Renal cortex interstitium (tissue), 11 donors: ENCODE results near the gene TCOF1. TPM values are rescaled to one million over a fixed set of nuclear protein-coding genes. Genes with fewer than 3 reads are reported as not detected.

ENCODE experiments used
- DNase-seq, 11 donors: peaks; one replicate each; pipeline ENCODE4 v3.0.0-alpha.2; 2013; ENCODE audit warnings: low read depth in 9 of 11, low spot score in 4 of 11; ENCODE audit errors: extremely low read depth in 1 of 11
- polyA plus RNA-seq, 3 donors: library from polyadenylated mRNA; unstranded; fragments of 120-200 nt; gene quantifications; one replicate each; pipeline ENCODE4 v1.2.1, GENCODE V29; 2013; ENCODE audit not compliant: insufficient read length in 3 of 3

TCOF1 gene
- polyA plus RNA-seq, 3 donors, result 36.9 to 39.5 (median 39.3) TPM

- no peak for DNase-seq
These were observed 36.3 kb upstream of the TCOF1 start for GRCh38 chr5:150321211-150321610.

DNA sequence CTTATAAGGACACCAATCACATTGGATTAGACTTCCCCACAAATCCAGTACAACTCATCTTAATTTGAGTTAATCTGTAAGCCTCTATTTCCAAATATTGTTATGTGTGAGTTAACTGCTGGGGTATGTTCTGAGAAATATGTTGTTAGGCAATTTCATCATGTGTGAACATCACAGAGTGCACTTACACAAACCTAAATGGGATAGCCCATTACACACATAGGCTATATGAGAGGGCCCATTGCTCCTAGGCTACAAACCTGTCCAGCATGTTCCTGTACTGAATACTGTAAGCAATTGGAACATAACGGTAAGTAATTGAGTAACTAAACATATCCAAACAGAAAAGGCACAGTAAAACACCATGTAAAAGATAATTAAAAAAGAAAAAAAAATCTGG, 35.7 kb upstream of the TCOF1 start:
- no peak for DNase-seq

- no peak for DNase-seq
These were observed 35.3 kb upstream of the TCOF1 start for GRCh38 chr5:150322202-150322601.

DNA sequence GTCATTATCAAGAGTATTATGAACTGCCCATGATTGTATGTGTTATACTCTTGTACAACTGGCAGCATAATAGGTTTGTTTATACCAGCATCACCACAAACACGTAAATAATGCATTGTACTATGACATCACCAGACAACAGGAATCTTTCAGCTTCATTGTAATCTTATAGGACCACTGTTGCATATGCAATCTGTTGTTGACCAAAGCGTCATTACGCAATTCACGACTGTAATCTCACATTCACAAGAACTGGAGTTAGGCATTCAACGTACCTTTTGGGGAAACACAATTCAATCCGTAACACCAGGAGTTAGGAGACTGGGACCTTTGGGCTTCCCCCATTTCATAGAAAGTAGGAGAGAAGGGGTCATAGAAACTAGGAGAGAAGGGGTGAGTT, 34.4 kb upstream of the TCOF1 start:
- DNase-seq, result no peak

- no peak for DNase-seq
These were observed 33.7 kb upstream of the TCOF1 start for GRCh38 chr5:150323819-150324218.

GRCh38 chr5:150325426-150325825, 32.1 kb upstream of the TCOF1 start:
- no peak for DNase-seq

DNA sequence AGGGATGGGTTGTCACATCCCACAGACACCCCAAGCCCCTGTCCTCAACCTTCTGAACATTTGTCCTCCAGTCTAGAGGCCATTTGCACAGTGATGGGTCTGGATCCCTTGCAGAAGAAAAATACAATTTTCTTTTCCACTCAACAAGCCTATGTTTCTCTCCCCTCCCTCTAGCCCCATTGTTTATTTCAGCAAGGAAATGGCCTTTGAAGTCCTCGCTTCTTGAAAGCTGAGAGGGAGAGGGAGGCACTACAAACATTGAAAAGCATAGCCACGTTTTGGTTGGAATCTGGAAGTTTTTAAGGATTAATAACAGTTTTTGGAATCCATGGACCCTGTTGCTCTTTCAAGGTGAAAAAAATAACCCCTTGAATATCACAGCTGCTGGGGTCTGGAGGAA, 30.8 kb upstream of the TCOF1 start:
- no peak for DNase-seq

- no peak for DNase-seq
These were observed 30.4 kb upstream of the TCOF1 start for GRCh38 chr5:150327139-150327538.

DNA sequence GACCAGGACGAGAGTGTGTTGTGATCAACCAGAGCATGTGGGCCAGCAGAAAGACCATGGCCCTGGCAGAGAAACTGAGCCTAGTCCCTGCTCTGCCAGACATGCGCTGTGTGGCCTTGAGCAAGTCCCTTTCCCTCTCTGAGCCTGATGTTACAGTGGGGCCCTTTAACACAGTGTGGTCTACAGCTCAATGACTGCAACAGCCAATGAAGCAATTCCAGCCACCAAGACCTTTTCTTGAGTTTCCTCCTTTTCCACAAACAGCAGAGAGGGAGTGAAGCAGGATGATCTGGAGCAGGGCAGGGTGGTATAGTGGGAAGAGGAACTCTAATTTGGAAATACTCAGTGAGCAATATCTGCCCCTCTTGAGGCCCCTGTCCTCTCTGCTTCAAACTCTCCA, 29.0 kb upstream of the TCOF1 start:
- DNase-seq, result no peak

- no peak for DNase-seq
These were observed 28.5 kb upstream of the TCOF1 start for GRCh38 chr5:150329038-150329437.

DNA sequence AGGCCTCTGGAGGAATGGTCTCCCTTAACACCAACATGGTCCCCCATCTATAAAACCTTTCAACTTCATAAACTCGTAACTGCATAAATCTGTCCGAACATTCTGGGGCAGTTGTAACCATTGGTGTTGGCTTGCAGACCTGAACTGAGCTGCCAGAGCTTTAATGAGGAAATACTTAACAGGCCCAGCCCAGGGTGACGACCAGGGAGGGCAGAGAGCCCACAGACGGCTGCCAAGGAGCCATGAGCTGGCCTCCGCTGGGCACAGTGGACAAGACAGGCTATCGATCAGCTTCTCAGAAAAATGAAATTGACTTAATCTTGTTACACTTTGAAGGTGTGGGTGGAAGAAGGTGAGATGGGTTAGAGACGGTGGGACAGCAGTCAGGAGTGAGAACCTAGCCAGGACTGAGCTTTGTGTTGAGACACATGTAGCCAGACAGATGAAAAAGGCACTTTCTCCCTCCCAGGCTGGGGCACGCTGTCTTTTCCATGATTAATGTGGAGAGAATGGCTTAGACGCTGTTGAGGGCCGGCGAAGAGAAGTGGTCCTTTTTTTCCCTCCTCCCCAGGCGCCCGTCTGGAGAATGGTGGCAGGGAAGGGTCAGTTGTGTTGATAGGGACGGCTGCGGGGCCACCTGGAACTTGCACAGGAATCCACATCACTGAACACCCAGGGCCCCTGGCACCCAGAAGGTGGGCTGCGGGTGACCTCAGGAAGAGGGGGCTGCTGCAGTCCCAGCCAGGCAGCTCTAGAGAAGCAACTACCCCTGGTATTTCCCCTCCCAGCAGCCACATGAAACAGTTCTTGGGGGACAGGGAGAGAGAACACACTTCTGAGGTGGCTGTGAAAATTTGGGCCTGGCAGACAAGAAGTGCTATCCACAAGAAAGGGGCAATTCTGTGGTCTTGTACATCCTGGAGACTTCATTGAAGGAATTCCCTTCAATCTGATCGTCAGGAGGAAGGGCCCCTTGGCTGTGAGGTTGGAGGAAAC, 27.3 kb upstream of the TCOF1 start:
- no peak for DNase-seq

- DNase-seq, result no peak
These were observed 24.1 kb upstream of the TCOF1 start for GRCh38 chr5:150333400-150333799.

- DNase-seq, result no peak
These were observed 21.7 kb upstream of the TCOF1 start for GRCh38 chr5:150335778-150336177.

DNA sequence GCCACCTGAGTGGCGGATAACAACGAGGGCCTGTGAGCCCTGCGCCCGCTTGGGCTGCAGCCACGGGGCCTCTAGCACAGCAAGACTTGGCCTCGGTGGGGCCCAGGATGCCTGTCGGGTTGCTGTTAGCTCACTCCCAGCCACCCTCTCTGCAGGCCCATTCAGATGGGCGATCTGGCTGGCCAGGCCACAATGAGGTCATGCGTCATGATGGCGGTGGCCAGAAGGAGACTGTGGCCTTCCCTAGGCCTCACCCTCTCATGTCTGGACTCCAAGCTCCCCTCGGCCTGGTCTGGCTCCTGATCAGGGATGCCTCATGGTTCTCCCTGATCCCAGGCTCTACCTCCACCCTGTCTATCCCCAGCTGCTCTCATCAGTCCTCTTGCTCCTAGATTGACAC, 19.0 kb upstream of the TCOF1 start:
- no peak for DNase-seq

- no peak for DNase-seq
These were observed 18.3 kb upstream of the TCOF1 start for GRCh38 chr5:150339165-150339564.

GRCh38 chr5:150339841-150340240, 17.7 kb upstream of the TCOF1 start:
- DNase-seq, result no peak

DNA sequence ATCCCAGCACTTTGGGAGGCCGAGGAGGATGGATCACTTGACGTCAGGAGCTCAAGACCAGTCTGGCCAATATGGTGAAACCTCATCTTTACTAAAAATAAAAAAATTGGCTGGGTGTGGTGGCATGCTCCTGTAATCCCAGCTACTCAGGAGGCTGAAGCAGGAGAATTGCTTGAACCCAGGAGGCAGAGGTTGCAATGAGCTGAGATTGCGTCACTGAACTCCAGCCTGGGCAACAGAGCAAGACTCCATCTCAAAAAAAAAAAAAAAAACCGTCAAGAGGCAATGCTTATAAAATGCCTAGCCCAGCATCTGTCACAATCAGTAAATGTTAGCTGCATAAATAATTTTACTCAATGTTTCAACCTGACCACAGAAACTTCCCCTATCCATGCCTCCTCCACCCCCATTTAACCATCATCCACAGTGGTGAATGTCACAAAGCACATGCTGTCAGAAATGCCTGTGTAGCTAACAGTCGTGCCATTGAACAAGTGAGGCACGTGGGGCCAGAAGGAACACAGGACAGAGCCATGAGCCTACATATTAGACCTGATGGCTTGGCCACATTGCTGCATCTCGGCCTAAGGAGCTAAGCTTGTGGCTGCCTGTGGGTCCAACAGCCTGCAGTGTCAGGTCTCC, 16.8 kb upstream of the TCOF1 start:
- no peak for DNase-seq

DNA sequence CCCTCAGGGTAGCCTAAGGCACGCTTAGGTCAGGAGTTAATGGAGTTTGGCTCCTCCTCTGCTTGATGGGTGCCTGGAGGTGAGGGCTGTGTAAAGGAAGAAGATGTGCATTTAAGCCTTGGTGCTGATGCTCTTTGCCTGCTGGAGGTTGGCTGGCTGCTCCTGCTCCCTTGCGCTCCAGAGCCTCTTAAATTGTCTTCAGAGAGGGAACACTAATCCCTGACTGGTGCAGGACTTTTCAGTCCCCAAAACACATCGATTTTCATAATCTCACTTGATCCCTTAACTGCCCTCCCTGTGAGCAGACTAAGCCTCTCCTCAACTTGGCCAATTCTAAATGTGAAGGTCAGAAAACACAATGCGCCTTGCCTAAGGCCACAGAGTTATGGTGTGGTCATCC, 16.2 kb upstream of the TCOF1 start:
- no peak for DNase-seq

- no peak for DNase-seq
These were observed 15.5 kb upstream of the TCOF1 start for GRCh38 chr5:150341989-150342388.

- no peak for DNase-seq
These were observed 14.9 kb upstream of the TCOF1 start for GRCh38 chr5:150342583-150342982.
